ENCODE measurements around the gene KCNJ11. TPM values are rescaled to one million over a fixed set of nuclear protein-coding genes. Genes with fewer than 3 reads are reported as not detected.

KCNJ11 gene
- total and polyA plus RNA-seq, 2 of the 13 experiments (the other 11 are each of a cell fraction or from before 2014, with no cell fraction given), result 0.38 to 1.6 TPM

- Histone ChIP-seq H3K4me2 (ENCODE audit: low read depth, low read length) (no peak overlapping the region), H3K79me2 (ENCODE audit: insufficient read depth, low read length) (no peaks in the 10 kb centered on the region), H3K27ac (ENCODE audit: extremely low read length, insufficient read depth, low read length) (no peak overlapping the region), H3K9me3 (ENCODE audit: low read length) (no peaks in the 10 kb centered on the region), H3K4me3 (replicated peaks in 1 of 3; ENCODE audit: insufficient read depth in 1 of 3, low read depth in 2 of 3, low read length in 3 of 3) (no peak overlapping the region), H3K4me1 (ENCODE audit: insufficient read depth, low read length) (0 out of 2 replicates have a peak, but pooled peaks cover 5% of the 10 kb centered on the region), H3K9ac (ENCODE audit: insufficient read depth, low read depth, low read length) (no peak overlapping the region), H3K27me3 (ENCODE audit: control insufficient read depth in 1 of 2, insufficient read depth in 2 of 2, low read length in 2 of 2) (peaks cover 0 to 35% of the 10 kb centered on the region in 2 experiments), H4K20me1 (ENCODE audit: insufficient read depth, low read length) (no peaks in the 10 kb centered on the region), H2AFZ (ENCODE audit: low read length) (no peak overlapping the region), H3K36me3 (replicated peaks in 1 of 2; ENCODE audit: control insufficient read depth in 1 of 2, insufficient read depth in 2 of 2, low read length in 2 of 2) (no peaks in the 10 kb centered on the region)
- intact Hi-C loops (cut with micrococcal nuclease; ENCODE audit: unreplicated experiment), result no loop called here
- POLR2A ChIA-PET, result no interaction called here
- 3% methylated on average over 3 of the region's 3 CpGs for WGBS (ENCODE audit: low lambda C conversion rate)
- DNase-seq (ENCODE audit: low spot score) (no peak), ATAC-seq (no peak), FAIRE-seq (no peak)
- BruUV-seq (replicated peaks), result no TSS peak
- TF ChIP-seq ZSCAN5A (CRISPR knock-in tag; IDR thresholded peaks at IDR 0.05; ENCODE audit: borderline replicate concordance), result no peak
- TF ChIP-seq NFE2L2 (IDR thresholded peaks at IDR 0.05; ENCODE audit: low read length), result no peak
- TF ChIP-seq GATAD2A (CRISPR knock-in tag; IDR thresholded peaks at IDR 0.05), result no peak
- no peak for TF ChIP-seq ADNP (CRISPR knock-in tag; IDR thresholded peaks at IDR 0.05)
- TF ChIP-seq STAT5B (CRISPR knock-in tag; IDR thresholded peaks at IDR 0.05), result no peak
- TF ChIP-seq ZNF615 (CRISPR knock-in tag; IDR thresholded peaks at IDR 0.05; ENCODE audit: borderline replicate concordance), result no peak
- no peak for TF ChIP-seq REPIN1 (CRISPR knock-in tag; IDR thresholded peaks at IDR 0.05; ENCODE audit: borderline replicate concordance, low read depth)
- no peak for TF ChIP-seq SNRNP70 (IDR thresholded peaks at IDR 0.05; ENCODE audit: low read depth, low read length)
- TF ChIP-seq CBX2 (IDR thresholded peaks at IDR 0.05; ENCODE audit: low read depth, low read length), result no peak
- TF ChIP-seq CBX2 (CRISPR knock-in tag; IDR thresholded peaks at IDR 0.05; ENCODE audit: low read depth), result no peak
- TF ChIP-seq THAP11 (CRISPR knock-in tag; IDR thresholded peaks at IDR 0.05), result no peak
- TF ChIP-seq PRDM4 (CRISPR knock-in tag; IDR thresholded peaks at IDR 0.05; ENCODE audit: borderline replicate concordance), result no peak
- TF ChIP-seq ZNF839 (CRISPR knock-in tag; IDR thresholded peaks at IDR 0.05; ENCODE audit: borderline replicate concordance), result no peak
- in situ Hi-C loops (cut with HindIII; ENCODE audit: extremely low pct_ligation_motif_present, low pct_unique_long_range_greater_than_20kb), result no loop called here
- CTCF ChIA-PET (ENCODE audit: low intra/inter-chr PET ratio, low total read pairs), result no interaction called here
Measured at GRCh38 chr11:17391493-17392355, 3.3 kb upstream of the KCNJ11 start.
